ENCODE results near the gene P2RY14.
"Not testable (repeated sequence)": the region's sequence is repeated elsewhere in the genome, so short reads cannot be mapped to it uniquely, and the experiment has no call there.

P2RY14 gene

GRCh38 chr3:151248772-151249337 lies 29.5 kb downstream of the P2RY14 start:
- no peak for DNase-seq

GRCh38 chr3:151242006-151242405 lies 36.3 kb downstream of the P2RY14 start:
- DNase-seq = not testable (repeated sequence)

- no peak for DNase-seq
These were observed 41.6 kb downstream of the P2RY14 start for GRCh38 chr3:151236736-151237135.

GRCh38 chr3:151236316-151236715 lies 42.0 kb downstream of the P2RY14 start:
- DNase-seq = no peak

GRCh38 chr3:151234825-151235224 lies 43.5 kb downstream of the P2RY14 start:
- no peak for DNase-seq

GRCh38 chr3:151232991-151233390 lies 45.4 kb downstream of the P2RY14 start:
- no peak for DNase-seq

- not testable (repeated sequence) for DNase-seq
These were observed 45.9 kb downstream of the P2RY14 start for GRCh38 chr3:151232403-151232802.

- no peak for DNase-seq
These were observed 47.7 kb downstream of the P2RY14 start for GRCh38 chr3:151230646-151231045.

- DNase-seq = no peak
These were observed 49.7 kb downstream of the P2RY14 start for GRCh38 chr3:151228666-151229040.

GRCh38 chr3:151227807-151228665 lies 50.3 kb downstream of the P2RY14 start:
- peak; percentile 28 to 49 for DNase-seq

- no peak for DNase-seq
These were observed 51.0 kb downstream of the P2RY14 start for GRCh38 chr3:151227266-151227806.

- no peak for DNase-seq
These were observed 51.5 kb downstream of the P2RY14 start for GRCh38 chr3:151226825-151227224.

- DNase-seq = peak in 1 of 2 experiments; percentile 6
These were observed 52.2 kb downstream of the P2RY14 start for GRCh38 chr3:151226088-151226563.

GRCh38 chr3:151225040-151225975 lies 53.0 kb downstream of the P2RY14 start:
- DNase-seq = no peak

GRCh38 chr3:151224268-151224866 lies 54.0 kb downstream of the P2RY14 start:
- DNase-seq = no peak

- DNase-seq = no peak
These were observed 59.3 kb downstream of the P2RY14 start for GRCh38 chr3:151219056-151219455.

GRCh38 chr3:151218136-151218535 lies 60.2 kb downstream of the P2RY14 start:
- no peak for DNase-seq

- DNase-seq = no peak
These were observed 61.4 kb downstream of the P2RY14 start for GRCh38 chr3:151216641-151217607.

GRCh38 chr3:151214459-151214858 lies 63.9 kb downstream of the P2RY14 start:
- DNase-seq = no peak

GRCh38 chr3:151213881-151214280 lies 64.5 kb downstream of the P2RY14 start:
- no peak for DNase-seq

- no peak for DNase-seq
These were observed 65.2 kb downstream of the P2RY14 start for GRCh38 chr3:151213151-151213550.

All from SHP77 (cell line).